ENCODE data around the gene SOCS2. TPM values are rescaled to one million over a fixed set of nuclear protein-coding genes. Genes with fewer than 3 reads are reported as not detected.

Gene SOCS2
- total RNA-seq, 1 donor from 2014 or later, result 19.5 TPM

DNA sequence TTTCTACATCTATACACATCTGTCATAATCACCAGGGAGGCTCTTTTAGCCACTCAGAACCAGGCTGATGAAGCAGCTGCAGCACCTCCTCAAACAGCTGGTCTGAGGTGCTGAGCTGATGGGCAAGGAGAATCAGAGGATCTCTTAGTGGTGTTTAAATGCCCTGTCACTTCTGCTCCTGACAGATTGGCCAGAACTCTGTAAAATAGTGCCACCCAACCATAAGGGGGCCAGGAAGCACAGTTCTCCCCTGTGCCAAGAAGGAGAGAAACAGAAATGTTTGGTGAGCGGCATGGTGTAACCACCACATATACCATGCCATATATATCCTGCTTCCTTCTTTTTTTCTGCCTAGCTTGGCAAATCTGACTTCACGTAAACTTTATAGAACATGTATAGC is 12.8 kb downstream of the SOCS2 start:
- no peaks in the 10 kb centered on the region for H3K27me3 Mint-ChIP-seq (ENCODE audit: unreplicated experiment)
- TF ChIP-seq, protein P1, sequence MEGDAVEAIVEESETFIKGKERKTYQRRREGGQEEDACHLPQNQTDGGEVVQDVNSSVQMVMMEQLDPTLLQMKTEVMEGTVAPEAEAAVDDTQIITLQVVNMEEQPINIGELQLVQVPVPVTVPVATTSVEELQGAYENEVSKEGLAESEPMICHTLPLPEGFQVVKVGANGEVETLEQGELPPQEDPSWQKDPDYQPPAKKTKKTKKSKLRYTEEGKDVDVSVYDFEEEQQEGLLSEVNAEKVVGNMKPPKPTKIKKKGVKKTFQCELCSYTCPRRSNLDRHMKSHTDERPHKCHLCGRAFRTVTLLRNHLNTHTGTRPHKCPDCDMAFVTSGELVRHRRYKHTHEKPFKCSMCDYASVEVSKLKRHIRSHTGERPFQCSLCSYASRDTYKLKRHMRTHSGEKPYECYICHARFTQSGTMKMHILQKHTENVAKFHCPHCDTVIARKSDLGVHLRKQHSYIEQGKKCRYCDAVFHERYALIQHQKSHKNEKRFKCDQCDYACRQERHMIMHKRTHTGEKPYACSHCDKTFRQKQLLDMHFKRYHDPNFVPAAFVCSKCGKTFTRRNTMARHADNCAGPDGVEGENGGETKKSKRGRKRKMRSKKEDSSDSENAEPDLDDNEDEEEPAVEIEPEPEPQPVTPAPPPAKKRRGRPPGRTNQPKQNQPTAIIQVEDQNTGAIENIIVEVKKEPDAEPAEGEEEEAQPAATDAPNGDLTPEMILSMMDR (IDR thresholded peaks at IDR 0.05; ENCODE audit: unreplicated experiment), result no peak
- no peaks in the 10 kb centered on the region for H3K9me3 Mint-ChIP-seq (ENCODE audit: unreplicated experiment)
- no peak overlapping the region for H3K4me3 Mint-ChIP-seq (ENCODE audit: unreplicated experiment)
- no peak overlapping the region for H3K27ac Mint-ChIP-seq (ENCODE audit: unreplicated experiment)
- peaks cover under 1% of the 10 kb centered on the region for H3K4me1 Mint-ChIP-seq (ENCODE audit: unreplicated experiment)
- peaks cover 4% of the 10 kb centered on the region for H3K36me3 Mint-ChIP-seq (ENCODE audit: low read depth, unreplicated experiment)
- no peak for DNase-seq (ENCODE audit: low spot score)

DNA sequence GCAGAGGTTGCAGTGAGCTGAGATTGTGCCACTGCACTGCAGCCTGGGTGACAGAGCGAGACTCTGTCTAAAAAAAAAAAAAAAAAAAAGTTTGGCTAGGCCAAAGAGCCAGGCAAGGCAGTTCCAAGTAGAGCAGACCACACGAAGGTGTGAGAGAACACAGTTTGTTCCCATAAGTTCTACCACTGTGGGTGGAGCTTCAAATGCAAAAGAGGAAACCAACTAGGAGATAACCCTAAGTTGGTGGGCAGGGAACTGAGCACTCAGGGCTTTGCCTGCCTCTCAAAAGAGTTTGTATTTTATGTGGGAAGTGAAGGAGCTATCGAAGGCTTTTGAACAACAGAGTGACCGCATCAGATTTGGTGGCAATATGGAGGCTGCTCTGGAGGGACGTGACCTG is 15.1 kb downstream of the SOCS2 start:
- H3K9me3 Mint-ChIP-seq (ENCODE audit: unreplicated experiment), result no peaks in the 10 kb centered on the region
- no peak for DNase-seq (ENCODE audit: low spot score)
- peaks cover 8% of the 10 kb centered on the region for H3K4me1 Mint-ChIP-seq (ENCODE audit: unreplicated experiment)
- no peak overlapping the region for H3K4me3 Mint-ChIP-seq (ENCODE audit: unreplicated experiment)
- peaks cover 4% of the 10 kb centered on the region for H3K36me3 Mint-ChIP-seq (ENCODE audit: low read depth, unreplicated experiment)
- TF ChIP-seq, protein P1 (IDR thresholded peaks at IDR 0.05; ENCODE audit: unreplicated experiment), result no peak
- H3K27me3 Mint-ChIP-seq (ENCODE audit: unreplicated experiment), result no peaks in the 10 kb centered on the region
- H3K27ac Mint-ChIP-seq (ENCODE audit: unreplicated experiment), result no peak overlapping the region

DNA sequence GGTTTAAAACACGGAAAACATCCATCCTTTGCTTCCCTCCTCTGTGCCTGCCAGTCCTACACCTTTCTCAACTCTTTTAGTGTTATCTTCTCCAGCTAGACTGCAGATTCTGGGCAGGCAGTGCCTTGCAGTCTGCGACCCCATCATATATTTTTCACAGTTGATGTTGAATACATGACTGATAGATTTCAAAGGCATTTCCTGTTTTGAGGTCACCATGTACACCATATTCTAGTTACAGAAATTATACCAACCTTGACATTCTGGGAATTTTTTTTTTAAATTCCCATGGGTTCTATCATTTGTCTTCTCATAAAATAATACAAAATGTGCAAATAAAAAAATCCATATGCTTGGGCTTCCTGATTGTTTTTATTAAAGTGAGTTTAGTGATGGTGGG is 16.6 kb downstream of the SOCS2 start:
- Mint-ChIP-seq H3K27ac (ENCODE audit: unreplicated experiment) (no peak overlapping the region), H3K4me3 (ENCODE audit: unreplicated experiment) (no peak overlapping the region), H3K4me1 (ENCODE audit: unreplicated experiment) (peaks cover 12% of the 10 kb centered on the region), H3K27me3 (ENCODE audit: unreplicated experiment) (no peaks in the 10 kb centered on the region), H3K36me3 (ENCODE audit: low read depth, unreplicated experiment) (no peaks in the 10 kb centered on the region), H3K9me3 (ENCODE audit: unreplicated experiment) (no peaks in the 10 kb centered on the region)
- no peak for DNase-seq (ENCODE audit: low spot score)
- TF ChIP-seq, protein P1 (IDR thresholded peaks at IDR 0.05; ENCODE audit: unreplicated experiment), result no peak

DNA sequence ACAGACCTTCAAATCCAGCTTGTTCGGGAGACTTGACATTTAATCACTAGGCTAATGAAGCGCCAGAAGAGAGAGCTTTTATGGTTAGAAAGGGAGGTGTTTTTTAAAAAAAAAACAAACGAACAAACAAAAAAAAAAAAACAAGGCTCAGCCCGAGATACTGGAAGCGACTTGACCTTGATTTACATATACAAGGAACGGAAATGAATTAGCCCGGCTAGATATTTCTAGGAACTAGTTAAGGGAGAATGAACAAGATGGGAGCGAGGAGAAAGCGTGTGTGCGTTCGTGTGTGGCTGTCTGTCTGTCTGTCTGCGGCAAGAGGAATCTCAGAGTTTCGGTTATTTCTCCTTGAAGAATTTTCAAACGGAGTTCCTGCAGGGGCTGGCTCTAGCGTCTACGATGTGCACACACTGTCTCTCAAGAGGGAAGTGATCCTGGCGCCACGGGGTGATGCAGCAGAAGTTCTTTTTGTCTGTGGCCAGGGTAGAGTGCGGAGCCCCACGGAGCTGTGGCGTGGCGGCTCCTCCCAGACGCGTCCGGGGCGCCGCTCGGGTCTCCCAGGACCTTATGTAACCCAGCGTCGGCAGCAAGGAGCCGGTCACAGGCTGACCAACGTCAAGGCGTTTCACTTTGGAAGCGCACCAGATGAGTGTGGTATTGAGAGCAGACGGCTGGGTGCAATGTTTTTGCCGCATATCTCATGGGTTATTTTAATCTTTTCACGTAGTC is 18.8 kb downstream of the SOCS2 start:
- DNase-seq (ENCODE audit: low spot score), result peak; percentile 20
- Mint-ChIP-seq H3K4me3 (ENCODE audit: unreplicated experiment) (peak overlapping the region; percentile 95), H3K36me3 (ENCODE audit: low read depth, unreplicated experiment) (no peaks in the 10 kb centered on the region), H3K27me3 (ENCODE audit: unreplicated experiment) (no peaks in the 10 kb centered on the region), H3K9me3 (ENCODE audit: unreplicated experiment) (no peaks in the 10 kb centered on the region), H3K4me1 (ENCODE audit: unreplicated experiment) (peaks cover 12% of the 10 kb centered on the region), H3K27ac (ENCODE audit: unreplicated experiment) (no peak overlapping the region)
- TF ChIP-seq, protein P1 (IDR thresholded peaks at IDR 0.05; ENCODE audit: unreplicated experiment), result no peak

DNA sequence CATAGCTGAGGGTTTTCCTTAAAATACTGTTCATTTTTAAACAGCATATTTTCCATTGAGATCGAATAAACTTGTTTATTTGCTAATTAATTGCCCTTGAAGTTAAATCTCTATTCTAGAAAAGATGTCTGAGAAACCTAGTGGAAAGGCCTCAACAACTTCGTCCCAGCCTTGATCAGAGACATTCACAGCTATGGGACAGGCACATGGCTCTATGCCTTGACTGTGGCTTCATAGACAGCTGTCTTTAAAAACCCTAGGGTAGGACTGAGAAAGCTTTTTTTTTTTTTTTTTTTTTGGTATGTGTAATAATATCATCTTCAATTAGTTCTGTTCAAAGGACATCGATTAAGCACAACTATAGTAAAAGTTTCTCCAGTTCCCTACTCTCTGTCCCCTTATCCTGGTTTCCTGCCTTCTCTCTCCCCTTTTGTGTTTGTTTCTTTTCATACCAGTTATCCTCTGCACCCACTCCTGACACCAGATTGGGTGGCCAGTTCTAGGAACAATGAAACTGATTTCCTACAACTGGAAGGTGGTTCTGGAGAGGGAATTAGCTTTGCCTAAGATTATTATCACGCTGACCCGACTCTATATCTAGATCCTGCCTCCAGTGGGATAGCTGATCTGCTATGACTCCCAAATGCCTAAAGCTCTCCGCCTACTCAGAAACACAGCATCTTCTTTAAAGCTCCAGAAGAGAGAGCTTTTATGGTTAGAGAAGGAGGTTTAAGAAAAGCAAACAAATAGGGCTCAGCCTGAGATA is 20.3 kb downstream of the SOCS2 start:
- Mint-ChIP-seq H3K27ac (ENCODE audit: unreplicated experiment) (no peak overlapping the region), H3K4me1 (ENCODE audit: unreplicated experiment) (peaks cover 12% of the 10 kb centered on the region), H3K4me3 (ENCODE audit: unreplicated experiment) (no peak overlapping the region), H3K27me3 (ENCODE audit: unreplicated experiment) (no peaks in the 10 kb centered on the region), H3K9me3 (ENCODE audit: unreplicated experiment) (no peaks in the 10 kb centered on the region), H3K36me3 (ENCODE audit: low read depth, unreplicated experiment) (no peaks in the 10 kb centered on the region)
- no peak for DNase-seq (ENCODE audit: low spot score)
- TF ChIP-seq, protein P1 (IDR thresholded peaks at IDR 0.05; ENCODE audit: unreplicated experiment), result no peak

Measured in endothelial cell (in vitro differentiated cells).